ENCODE measurements around the gene DVL3. TPM values are rescaled to one million over a fixed set of nuclear protein-coding genes. Genes with fewer than 3 reads are reported as not detected.
"Not testable (repeated sequence)": the region's sequence is repeated elsewhere in the genome, so short reads cannot be mapped to it uniquely, and the experiment has no call there.

The DVL3 gene
- total RNA-seq, 4 donors from 2014 or later: 36.5 to 58.1 (median 48.0) TPM

DNA sequence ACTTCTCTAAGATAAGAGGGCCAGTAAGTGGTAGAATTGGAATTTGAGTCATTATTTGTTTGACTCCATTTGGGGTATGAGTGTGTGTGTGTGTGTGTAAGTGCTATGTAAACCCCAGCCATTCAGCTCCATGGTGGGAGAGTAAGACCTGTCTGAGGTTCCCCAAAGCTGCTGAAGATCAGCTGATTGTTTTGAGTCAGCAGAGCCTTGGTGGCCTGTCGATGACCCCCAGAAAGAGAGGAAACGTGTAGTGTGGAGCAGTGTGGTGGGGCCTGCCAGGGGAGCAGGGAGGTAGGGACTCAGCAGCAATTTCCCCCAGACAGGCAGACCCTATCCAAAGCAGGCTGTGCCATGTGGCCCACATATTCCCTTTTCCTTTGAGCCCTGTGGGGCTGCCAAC, 5.3 kb downstream of the DVL3 start:
- H3K4me1 ChIP-seq: peaks cover 47 to 72% of the 10 kb centered on the region in 2 donors
- no peak for ATAC-seq
- H3K36me3 ChIP-seq: peaks cover 0 to 21% of the 10 kb centered on the region in 2 donors
- H3K27me3 ChIP-seq: no peaks in the 10 kb centered on the region
- H3K9me3 ChIP-seq: no peaks in the 10 kb centered on the region
- no peak for TF ChIP-seq POLR2A (IDR thresholded peaks at IDR 0.05)
- TF ChIP-seq, protein P1, sequence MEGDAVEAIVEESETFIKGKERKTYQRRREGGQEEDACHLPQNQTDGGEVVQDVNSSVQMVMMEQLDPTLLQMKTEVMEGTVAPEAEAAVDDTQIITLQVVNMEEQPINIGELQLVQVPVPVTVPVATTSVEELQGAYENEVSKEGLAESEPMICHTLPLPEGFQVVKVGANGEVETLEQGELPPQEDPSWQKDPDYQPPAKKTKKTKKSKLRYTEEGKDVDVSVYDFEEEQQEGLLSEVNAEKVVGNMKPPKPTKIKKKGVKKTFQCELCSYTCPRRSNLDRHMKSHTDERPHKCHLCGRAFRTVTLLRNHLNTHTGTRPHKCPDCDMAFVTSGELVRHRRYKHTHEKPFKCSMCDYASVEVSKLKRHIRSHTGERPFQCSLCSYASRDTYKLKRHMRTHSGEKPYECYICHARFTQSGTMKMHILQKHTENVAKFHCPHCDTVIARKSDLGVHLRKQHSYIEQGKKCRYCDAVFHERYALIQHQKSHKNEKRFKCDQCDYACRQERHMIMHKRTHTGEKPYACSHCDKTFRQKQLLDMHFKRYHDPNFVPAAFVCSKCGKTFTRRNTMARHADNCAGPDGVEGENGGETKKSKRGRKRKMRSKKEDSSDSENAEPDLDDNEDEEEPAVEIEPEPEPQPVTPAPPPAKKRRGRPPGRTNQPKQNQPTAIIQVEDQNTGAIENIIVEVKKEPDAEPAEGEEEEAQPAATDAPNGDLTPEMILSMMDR (IDR thresholded peaks at IDR 0.05 in 4 of 5, conservative IDR thresholded peaks at IDR 0.05 in 1 of 5): no peak
- H3K27ac ChIP-seq: peak overlapping the region; percentile 54 to 97 (median 82)
- DNase-seq: no peak
- H3K4me3 ChIP-seq: peak overlapping the region in 1 of 4 donors; percentile 24
- intact Hi-C loops (cut with DNase I; ENCODE audit: low total_unique reads) (no loop called here), in situ Hi-C loops (cut with MboI; ENCODE audit: low sequenced_read_pairs in 4 of 4) (no loop called here)

DNA sequence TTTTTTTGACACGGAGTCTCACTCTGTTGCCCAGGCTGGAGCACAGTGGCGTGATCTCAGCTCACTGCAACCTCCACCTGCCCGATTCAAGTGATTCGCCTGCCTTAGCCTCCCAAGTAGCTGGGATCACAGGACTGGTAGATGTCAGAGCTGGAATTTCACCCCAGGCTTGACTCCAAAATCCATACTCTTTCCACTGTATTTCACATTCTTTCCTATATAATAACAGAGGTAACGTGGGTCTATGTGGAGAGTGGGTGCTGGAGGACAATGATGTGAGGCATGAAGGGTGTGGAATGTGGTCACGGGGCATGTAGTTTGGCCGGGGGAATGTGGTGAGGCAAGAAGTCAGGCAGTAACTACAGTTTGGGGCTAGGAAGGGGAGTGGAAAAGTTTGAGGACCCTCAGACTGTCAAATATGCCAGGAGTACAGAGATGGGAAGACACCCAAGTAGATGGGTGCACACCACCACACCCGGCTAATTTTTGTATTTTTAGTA, 7.4 kb downstream of the DVL3 start:
- Histone ChIP-seq H3K27ac (peak overlapping the region in 1 of 4 donors; percentile 97), H3K36me3 (peaks cover 0 to 43% of the 10 kb centered on the region in 2 donors), H3K4me1 (peaks cover 37 to 57% of the 10 kb centered on the region in 2 donors)
- intact Hi-C loops (cut with DNase I; ENCODE audit: low total_unique reads); H3K9me3 ChIP-seq; DNase-seq; in situ Hi-C loops (cut with MboI; ENCODE audit: low sequenced_read_pairs in 4 of 4); H3K27me3 ChIP-seq; ATAC-seq; H3K4me3 ChIP-seq: not testable (repeated sequence)

DNA sequence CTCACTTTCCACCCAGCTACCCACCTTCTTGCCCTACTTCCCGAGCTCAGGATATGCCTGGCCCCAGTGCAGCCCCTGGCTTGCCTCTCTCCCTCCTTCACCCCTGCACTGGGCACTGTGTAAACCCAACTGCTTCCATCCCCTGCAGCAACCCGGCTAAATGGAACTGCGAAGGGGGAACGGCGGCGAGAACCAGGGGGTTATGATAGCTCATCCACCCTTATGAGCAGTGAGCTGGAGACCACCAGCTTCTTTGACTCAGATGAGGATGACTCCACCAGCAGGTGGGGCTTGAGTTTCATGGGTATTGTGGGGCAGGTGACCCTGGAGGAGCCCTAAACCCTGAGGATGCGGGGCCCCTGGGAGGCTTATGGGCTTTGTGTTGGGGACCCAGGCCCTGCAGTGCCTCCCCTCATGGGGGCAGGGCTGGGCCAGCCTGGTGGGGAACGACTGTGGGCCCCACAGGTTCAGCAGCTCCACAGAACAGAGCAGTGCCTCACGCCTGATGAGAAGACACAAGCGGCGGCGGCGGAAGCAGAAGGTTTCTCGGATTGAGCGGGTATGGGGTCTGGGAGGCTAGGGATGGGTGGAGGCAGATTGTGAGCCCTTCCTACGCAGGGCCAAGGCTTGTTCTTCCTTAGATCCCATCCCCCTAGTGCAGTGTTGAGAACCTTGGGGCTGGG, 9.6 kb downstream of the DVL3 start:
- H3K9me3 ChIP-seq: no peaks in the 10 kb centered on the region
- peaks cover 0 to 58% of the 10 kb centered on the region in 2 donors for H3K36me3 ChIP-seq
- intact Hi-C loops (cut with DNase I; ENCODE audit: low total_unique reads): no loop called here
- H3K27ac ChIP-seq: no peak overlapping the region
- ATAC-seq (no peak), DNase-seq (no peak)
- TF ChIP-seq, protein P1 (IDR thresholded peaks at IDR 0.05 in 4 of 5, conservative IDR thresholded peaks at IDR 0.05 in 1 of 5): no peak
- no peak for TF ChIP-seq POLR2A (IDR thresholded peaks at IDR 0.05)
- no peak overlapping the region for H3K4me3 ChIP-seq
- no peaks in the 10 kb centered on the region for H3K27me3 ChIP-seq
- peaks cover 22 to 40% of the 10 kb centered on the region in 2 donors for H3K4me1 ChIP-seq
- in situ Hi-C loops (cut with MboI; ENCODE audit: low sequenced_read_pairs in 4 of 4): no loop called here

DNA sequence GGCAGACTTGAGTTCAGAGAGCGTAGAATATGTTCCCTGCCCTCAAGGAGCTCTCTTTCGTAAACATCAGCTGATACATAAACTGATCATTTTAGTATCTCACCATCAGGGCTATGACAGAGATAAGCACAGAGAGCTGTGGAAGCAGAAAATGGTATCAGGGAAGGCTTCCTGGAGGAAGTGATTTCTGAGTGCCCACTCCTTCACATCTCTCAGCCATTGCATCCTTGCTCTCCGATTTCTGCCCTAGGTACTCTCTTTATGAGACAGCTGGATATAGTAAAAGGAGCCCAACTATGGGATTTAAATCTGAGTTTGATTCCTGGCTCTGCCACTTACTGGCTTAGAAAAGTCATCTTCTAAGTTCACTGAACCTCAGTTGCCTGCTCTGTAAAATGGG, 10.4 kb downstream of the DVL3 start:
- DNase-seq: no peak
- peaks cover 0 to 63% of the 10 kb centered on the region in 2 donors for H3K36me3 ChIP-seq
- no peak overlapping the region for H3K4me3 ChIP-seq
- ATAC-seq: no peak
- intact Hi-C loops (cut with DNase I; ENCODE audit: low total_unique reads) (no loop called here), in situ Hi-C loops (cut with MboI; ENCODE audit: low sequenced_read_pairs in 4 of 4) (no loop called here)
- no peaks in the 10 kb centered on the region for H3K27me3 ChIP-seq
- H3K27ac ChIP-seq: no peak overlapping the region
- H3K4me1 ChIP-seq: peaks cover 16 to 32% of the 10 kb centered on the region in 2 donors
- H3K9me3 ChIP-seq: no peaks in the 10 kb centered on the region
- TF ChIP-seq POLR2A (IDR thresholded peaks at IDR 0.05): no peak
- TF ChIP-seq, protein P1 (IDR thresholded peaks at IDR 0.05 in 4 of 5, conservative IDR thresholded peaks at IDR 0.05 in 1 of 5): no peak

DNA sequence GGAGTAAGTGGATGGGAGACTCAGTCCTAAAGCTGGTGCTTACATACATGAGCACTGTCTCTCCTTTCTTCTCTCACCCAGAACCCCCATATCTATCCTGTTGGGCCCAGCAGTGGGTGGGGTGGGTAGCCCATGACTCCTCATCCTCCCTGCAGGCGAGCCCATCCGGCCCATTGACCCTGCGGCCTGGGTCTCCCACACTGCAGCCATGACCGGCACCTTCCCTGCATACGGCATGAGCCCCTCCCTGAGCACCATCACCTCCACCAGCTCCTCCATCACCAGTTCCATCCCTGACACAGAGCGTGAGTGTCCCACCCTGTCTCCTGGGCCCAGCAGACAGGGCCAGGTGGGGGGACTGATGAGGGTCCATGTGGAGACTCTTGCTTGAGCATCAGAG, 11.5 kb downstream of the DVL3 start:
- TF ChIP-seq, protein P1 (IDR thresholded peaks at IDR 0.05 in 4 of 5, conservative IDR thresholded peaks at IDR 0.05 in 1 of 5): no peak
- TF ChIP-seq POLR2A (IDR thresholded peaks at IDR 0.05): no peak
- H3K36me3 ChIP-seq: peaks cover 0 to 75% of the 10 kb centered on the region in 2 donors
- H3K27ac ChIP-seq: no peak overlapping the region
- ATAC-seq: no peak
- H3K27me3 ChIP-seq: no peaks in the 10 kb centered on the region
- intact Hi-C loops (cut with DNase I; ENCODE audit: low total_unique reads) (no loop called here), in situ Hi-C loops (cut with MboI; ENCODE audit: low sequenced_read_pairs in 4 of 4) (no loop called here)
- peaks cover 7 to 21% of the 10 kb centered on the region in 2 donors for H3K4me1 ChIP-seq
- no peak overlapping the region for H3K4me3 ChIP-seq
- no peak for DNase-seq
- no peaks in the 10 kb centered on the region for H3K9me3 ChIP-seq

All from gastrocnemius medialis (tissue), 4 donors.